GM19463 (cell line): ENCODE measurements around the gene KIF5C.

Source experiments
- ATAC-seq: cut with Tn5 transposase; IDR thresholded peaks from one replicate; pipeline ENCODE4 v1.9.1; 2021; ENCODE audit warnings: mild to moderate bottlenecking, moderate library complexity; ENCODE audit not compliant: unreplicated experiment

KIF5C gene

DNA sequence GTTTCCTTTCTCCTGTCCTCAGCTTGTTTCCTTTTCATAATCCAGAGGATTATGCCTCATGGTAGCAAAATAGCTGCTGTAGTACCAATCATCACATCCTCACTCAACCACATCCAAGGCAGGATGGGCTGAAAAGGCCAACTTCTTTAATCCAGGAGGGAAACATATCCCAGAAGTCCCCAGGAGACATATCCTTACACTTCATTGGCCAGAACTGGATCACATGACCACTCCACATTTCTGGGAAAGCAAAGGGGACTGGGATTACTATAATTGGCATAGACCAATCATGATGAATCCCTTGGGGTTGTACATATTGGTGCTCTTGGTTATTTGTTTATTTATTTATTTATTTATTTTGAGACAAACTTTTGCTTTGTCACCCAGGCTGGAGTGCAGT lies 109.4 kb downstream of the KIF5C start:
- ATAC-seq, result no peak

DNA sequence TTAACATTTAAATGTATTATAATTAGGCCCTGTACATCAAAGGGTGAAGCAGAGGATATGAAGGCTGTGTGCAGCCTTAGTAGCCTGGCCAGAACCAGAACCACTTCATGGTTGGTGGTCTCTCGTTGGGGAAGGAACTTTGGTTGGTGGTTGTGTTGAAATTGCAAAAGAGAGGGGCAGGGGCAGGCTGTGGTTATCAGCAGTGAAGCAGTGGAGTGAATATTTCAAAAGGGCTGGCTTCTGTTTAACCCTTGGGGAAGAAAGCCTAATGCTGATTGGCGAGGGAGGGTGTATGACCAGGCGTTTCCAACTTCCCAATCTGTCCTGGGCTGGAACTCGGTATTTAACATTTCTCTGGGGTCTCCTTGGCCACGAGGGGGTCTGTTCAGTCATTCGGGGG lies 112.3 kb downstream of the KIF5C start:
- ATAC-seq, result no peak

DNA sequence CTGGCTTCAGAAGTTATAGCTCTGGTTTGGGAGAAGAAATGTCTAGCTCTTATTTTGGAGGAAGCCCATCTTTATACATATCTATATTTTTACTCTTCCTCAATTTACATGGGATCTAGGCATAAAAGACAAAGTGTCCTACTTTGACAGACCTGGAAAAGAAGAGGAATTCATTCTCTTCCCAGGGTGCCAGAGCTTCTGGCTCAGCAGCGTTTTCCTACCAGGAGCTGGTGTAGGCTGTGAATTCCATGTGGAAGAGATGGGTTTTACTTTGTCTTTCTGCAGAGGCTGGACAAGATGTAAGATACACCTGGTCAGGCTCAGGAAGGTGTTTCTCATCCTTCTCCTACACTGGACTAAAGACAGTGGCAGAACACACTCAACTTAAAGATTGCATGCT lies 113.3 kb downstream of the KIF5C start:
- no peak for ATAC-seq

DNA sequence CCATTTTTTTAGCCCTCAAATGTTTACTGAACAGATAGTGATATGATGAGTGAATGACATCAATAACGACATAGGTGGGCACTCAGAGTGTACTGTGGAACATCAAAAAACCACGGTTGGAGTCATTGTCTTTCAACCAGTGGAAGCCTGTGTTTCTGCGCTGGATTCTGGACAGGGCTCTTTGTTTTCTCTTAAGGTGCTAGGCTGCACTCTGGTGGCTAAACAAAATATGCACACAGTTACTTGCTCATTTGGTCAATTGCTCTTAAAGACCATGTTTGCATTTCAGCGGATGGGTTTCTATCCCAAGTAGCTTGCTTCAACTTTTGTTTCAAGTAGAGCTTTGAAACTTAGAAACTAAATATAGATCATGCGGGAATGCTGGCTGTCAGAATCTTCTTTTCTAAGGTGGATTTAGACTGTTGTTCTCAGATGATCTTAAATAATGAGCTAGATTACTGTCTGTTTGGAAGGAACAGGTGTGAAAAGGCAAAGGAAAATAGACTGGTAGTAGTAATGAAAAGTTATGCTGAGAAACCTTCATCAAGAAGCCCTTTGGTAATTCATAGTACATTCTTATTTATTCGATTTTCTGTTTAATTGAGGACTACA lies 115.0 kb downstream of the KIF5C start:
- peak; percentile 81 for ATAC-seq

DNA sequence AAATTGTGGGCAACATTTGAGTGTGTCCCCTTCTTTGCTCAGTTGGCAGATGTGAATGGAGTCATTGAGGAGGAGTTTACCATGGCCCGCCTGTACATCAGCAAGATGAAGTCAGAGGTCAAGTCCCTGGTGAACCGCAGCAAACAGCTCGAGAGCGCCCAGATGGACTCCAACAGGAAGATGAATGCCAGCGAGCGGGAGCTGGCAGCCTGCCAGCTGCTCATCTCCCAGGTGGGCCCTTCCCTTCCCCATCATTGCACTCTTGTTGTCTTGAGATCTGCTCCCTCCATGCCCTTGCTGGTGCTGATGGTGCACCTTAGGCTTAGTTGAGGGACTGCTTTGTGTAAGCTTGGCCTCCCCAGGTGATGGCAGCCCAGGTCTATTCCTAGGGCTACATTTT lies 115.9 kb downstream of the KIF5C start:
- no peak for ATAC-seq

DNA sequence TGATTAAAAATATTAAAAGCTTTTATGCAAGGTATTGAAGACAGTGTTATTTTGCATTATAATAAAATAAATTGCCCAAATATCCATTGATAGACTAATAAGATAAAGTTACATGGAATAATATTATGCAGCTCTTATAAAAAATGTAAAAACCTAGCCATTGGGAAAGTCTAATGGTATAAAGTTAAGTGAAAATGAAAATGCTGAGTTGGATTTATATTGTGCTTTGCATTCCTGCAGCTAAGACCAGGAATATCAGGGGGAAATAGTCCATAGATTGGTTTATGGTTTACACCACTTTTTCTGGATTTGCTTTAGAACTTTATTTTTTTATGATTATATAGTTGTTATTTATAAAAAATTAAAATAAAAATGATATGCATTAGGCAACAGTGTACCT lies 117.4 kb downstream of the KIF5C start:
- ATAC-seq, result no peak

DNA sequence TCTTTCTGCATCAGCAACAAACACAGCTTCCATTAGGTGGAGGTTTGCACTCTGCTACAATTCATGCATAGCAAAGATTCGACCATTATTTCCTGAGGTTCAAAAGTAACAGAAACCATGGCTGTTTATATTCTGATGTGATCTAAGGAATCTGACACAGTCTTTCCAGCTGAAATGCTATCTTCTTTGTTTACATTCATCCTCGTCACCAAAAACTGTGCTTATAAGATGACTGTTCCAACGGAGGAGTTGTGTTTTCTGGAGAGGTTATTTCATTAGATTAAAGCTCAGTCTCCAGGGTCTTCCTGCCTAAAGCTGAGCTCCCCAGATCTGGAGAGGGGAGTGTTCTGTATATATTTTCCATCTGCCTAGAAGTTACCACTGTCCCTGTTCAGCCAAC lies 118.3 kb downstream of the KIF5C start:
- ATAC-seq, result no peak

DNA sequence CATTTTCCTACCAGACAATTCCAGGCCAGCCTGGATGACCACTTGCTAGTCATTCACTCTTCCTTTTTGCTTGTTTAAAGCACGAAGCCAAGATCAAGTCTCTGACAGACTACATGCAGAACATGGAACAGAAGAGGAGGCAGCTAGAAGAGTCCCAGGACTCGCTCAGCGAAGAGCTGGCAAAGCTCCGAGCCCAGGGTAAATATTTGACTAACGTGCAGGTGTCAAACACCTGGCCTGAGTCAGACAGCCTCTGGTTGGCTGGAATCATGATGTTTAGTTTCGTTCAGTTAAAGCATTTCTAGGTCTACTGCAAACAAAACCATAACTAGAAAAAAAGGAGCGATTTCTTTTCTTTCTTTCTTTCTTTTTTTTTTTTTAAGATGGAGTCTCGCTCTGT lies 119.3 kb downstream of the KIF5C start:
- no peak for ATAC-seq

DNA sequence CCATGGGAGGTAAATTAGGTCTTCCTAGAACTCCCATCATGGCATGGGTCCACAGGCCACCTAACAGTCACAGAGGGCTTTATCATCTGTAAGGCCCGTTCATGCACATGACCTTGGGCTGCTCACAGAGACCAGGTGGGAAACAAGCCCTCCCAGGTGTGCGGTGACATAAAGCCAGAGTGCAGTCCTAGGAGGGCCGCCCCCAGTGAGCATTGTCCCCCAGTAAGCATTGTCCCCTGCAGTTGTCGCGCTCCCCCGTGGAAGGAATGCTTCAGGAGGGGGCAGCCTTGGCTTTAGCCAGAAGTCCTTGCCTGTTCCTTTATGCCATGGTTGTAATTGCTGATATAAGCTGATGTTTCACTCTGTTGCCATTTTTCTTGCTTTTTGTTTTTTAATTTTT lies 121.8 kb downstream of the KIF5C start:
- ATAC-seq, result no peak

DNA sequence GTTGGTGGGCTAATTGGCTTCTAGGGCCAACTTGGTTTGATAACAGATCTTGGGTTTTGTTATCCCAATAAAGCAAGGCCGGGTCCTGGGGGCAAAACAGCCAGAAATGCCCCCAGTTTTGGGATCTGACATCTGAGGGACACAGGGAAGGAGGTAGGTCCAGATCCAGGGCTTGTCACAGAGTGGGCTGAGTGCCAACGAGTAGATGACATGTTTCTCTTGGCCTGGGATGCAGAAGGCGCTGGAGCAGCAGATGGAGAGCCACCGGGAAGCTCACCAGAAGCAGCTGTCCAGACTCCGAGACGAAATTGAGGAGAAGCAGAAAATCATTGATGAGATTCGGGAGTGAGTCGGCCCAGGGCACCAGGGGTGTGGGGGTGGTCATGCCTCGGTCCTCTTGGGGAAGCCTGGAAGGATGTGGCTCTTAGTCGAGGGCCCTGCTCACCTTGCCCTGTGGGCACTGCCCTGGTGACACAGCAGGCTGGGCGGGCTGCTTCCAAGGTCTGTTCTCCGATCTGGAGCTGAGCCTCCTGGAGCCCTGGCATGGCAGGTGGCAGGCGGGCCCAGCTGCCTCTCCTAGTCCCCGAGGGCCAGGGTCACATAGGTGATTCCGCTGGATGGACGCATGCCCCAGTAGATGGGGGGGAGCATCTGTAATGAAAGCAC lies 123.3 kb downstream of the KIF5C start:
- ATAC-seq, result no peak

DNA sequence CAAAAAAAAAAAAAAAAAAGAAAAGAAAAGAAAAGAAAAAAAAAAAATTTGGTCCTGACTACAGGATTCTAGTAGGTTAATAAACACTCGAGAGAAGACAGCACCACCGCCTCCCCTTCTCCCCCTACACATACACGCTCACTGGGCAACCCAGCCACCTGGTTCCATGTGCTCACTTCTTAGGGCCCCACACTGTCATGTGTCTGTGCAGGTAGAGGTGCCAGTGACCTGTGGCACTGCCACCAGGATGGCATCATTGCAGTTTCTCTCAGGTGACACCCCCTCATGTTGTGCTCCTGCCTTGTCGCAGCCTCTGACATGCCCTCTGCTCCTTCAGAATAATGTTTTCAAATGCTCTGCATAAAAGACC lies 123.8 kb downstream of the KIF5C start:
- ATAC-seq, result no peak

DNA sequence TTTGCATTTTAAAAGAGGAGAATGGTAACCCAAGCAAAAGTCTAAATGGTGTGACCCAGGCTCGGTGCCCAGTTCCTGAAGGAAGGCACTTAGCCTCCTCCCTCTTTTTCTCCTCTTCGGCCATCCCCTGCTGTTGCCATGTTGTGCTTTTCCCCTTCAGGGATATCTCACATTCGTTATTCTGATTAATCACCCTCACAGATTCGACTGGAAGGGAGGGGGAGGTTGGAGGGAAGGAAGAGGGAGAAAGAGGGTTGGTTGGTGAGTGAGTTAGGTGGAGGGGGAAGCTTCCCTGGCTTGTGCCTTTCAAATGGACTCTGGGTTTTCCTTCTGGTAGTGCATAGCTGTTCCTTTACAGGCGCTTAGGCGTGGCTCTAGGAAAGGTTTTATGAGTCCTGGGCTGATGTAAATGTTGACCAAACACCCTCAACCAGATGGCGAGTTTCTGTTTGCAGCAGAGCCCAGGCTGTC lies 124.5 kb downstream of the KIF5C start:
- no peak for ATAC-seq

DNA sequence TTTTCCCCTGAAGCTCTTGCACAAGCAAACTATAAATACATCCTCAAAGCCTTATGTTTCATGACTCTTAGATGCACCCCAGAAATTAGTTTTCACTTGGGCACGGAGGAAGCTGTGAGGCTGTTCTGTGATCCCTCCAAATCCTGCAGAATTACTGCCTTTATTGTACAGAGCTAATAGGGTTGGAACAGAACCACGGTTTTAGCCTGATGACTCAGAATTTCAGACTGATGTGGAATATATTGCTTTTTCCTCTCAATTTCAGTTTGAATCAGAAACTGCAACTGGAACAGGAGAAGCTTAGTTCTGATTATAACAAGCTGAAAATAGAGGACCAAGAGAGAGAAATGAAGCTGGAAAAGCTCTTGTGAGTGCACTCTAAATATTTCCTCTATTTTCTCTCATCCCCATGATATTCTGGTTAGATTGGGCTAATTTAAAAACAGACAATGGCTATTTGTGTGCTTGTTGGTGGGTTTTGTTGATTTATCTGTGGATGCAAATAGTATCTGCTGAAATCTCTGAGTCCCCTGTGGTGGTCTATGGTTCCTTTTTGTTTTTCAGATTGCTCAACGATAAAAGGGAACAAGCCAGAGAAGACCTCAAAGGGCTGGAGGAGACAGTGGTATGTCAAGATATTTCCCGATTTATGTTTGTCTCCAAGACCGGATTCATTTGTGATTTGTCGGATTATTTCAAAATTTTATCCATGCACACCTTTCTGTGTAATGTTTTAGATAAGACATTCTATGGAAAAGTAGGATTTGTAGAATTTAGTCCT lies 125.3 kb downstream of the KIF5C start:
- ATAC-seq, result no peak

DNA sequence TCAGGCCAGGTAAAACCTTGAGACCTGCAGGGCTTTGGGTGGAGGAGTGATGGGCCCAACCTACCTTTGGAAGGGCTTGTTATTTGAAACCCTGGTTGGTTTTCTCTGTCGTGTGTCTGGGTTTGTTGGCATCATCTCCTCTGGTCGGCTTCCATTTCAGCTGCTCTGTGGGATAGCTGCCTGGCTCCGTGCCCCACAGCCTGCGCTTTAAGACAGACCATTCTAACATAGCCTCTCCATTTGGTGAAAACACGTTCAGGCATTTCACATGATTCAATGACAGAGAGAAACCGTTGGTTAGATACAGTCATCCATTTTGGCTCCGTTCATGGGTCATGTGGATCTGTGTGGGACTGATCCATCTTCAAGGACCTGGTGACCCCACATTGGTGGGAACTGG lies 126.5 kb downstream of the KIF5C start:
- ATAC-seq, result no peak

DNA sequence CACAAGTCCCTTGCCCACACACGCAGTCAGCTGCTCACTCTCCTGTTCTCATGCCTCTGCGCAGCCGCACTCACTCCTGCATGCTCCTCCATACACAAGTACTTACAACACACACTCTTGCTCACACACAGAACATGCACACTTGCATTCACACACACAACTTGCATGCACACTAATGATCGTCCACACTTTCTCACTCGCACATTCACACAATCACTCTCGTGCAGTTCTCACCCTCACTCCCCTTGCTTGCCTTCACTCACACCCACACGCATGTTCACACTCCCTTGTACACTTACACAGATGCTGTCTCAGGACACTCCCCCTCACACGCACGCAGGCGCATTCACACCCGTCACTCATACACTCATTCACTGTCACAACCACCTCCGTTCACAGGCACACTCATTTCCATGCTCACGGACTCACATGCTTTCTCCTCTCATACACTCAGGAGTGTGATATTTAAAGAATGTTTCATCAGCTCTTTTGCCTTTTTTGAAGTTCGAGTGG lies 127.4 kb downstream of the KIF5C start:
- no peak for ATAC-seq

DNA sequence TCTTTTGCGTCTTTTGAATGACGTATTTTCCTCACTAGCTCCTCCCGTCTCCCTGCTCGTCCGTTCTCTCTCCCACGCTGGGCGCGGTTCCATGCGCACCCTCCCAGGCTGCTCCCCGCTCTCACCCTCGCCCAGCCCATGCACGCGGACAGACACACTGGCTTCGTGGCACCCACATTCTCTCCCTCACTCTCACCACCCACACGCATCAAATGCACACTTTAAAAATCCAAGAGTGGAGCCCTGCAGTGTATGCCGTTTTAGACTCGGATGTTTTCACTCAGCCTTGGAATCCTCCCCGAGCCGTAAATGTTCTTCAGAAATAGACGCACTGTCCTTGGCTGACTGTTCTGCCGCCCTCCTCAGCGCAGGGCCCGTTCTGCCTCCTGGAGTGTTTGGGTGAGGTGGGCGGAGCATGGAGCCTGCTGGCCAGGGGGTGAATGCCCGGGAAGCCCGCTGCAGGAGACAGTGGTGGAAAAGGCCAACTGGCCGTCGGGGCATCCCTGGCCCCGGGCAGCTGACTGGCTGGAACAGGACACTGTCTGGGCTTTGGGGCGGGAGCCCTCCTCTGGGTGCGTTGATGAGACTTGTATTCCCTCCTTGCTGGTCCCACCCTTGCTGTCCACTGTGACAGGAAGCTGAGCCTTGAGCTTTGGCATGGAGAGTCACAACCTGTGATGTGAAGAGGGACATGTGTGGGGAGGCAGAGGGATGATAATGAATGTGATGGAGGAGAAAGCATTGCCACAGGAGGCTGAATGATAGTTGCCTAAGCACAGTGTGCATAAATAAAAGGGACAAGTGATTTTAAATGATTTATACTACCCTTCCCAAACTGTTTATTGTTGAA lies 128.1 kb downstream of the KIF5C start:
- no peak for ATAC-seq

DNA sequence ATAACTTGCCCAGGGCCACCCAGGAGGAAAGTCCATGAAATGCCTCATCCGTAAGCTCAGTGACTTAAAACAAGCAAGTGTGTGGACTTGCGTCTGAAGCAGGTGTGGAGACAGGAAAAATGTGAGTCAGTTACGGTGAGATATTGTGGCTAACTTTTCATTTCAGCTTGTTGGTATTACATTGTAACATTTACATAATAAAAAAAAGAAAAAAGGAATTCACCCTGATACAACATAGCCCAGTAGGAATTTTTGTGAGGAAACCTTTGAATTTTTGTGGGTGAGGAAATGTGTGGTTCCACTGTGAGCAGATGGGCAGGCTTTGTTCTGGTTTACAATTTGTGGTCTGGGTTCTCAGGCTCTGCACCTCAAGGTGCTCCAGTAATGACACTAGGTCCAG lies 129.8 kb downstream of the KIF5C start:
- no peak for ATAC-seq

DNA sequence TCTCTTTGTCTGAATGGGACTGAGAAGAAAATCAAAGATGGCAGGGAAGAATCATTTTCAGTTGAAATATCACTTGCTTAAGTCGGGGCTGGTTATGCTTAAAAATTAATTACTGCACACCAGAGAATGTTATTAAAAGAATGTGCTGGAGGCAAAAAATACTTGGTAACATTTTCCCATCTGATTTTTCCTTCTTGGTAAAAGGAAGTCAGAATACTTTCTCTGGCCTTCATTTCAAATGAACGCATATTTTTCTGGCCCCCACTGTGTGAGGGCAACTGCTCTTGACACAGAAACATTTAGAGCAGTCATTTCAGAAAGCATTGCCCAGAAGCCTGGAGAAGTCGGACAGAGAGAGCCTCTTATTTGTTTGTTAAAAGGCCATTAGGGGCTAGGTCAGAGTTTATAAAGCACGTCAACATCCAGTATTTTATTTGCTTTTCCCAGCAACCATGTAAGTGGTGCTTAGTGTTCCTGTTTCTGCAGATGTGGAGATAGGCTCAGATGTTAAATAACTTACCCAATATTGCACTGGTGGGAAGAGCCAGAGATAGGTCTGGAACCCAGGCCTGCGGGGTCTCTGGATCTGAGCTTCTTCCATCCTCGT lies 130.5 kb downstream of the KIF5C start:
- ATAC-seq, result no peak

DNA sequence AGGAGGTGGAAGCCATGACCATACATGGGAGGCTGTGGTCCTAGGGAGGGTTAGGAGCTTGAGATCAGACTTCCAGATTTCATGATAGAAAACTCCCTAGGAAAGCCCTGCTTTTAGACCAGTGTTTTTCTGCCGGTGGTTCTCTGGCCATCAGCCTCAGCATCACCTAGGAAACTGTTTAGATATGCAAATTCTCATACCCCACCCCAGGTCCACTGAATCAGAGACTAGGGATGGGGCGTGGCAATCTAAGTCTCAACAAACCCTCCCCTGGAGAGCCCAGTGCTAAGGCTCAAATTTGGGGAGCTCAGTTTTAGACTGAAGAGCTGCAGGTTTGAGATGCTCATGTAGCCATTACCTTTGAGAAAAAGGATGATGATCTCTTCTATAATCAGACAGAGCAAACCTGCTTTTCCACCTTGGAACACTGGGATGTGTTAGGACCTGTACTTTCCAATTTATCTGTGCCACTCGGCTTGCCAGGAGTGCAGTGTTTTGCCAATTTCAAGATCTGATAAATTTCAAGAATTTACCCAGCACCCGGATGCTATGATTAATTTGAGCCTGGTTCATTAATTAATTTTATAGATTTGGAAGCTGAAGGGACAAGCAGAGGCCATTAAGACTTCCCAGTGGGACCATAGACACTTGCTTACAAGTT lies 132.0 kb downstream of the KIF5C start:
- ATAC-seq, result no peak

DNA sequence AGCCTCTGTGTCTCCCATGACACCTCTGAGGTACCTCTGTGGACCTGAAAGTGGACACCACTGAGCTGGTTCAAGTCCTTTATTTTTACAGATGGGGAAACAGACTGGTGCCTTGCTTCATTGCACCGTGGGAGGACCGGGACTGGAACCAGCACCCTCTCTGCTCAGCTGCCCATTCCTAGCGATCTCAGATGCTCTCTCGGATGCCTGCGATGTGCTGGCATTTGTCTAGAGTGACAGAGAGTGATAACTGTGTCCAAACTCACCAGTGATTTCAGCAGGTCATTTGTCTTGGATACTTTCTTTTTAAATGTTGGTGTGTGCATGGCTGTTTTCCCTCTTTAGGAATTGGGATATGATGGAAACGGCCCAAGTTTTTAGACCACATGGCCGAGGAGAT lies 133.4 kb downstream of the KIF5C start:
- ATAC-seq, result no peak
